SK-N-SH (cell line): ENCODE measurements around the gene CCDC177. TPM values are rescaled to one million over a fixed set of nuclear protein-coding genes. Genes with fewer than 3 reads are reported as not detected.

Experiments
- CTCF ChIA-PET: fragments of 300-600, 350-600 bp; formaldehyde crosslinking; extraction: SDS; loops from one replicate; lab custom pipeline; 2021; lab: Yijun Ruan, JAX
- POLR2A ChIA-PET: fragments of 350-600 bp; sonication (Branson Sonifier 250); formaldehyde crosslinking; extraction: SDS; loops from one replicate; lab custom pipeline; 2020; ENCODE audit warnings: antibody characterized with exemption, inconsistent platforms; lab: Yijun Ruan, JAX
- DNase-seq: peaks from one replicate; pipeline ENCODE4 v3.0.0; 2012
- H2AFZ ChIP-seq: fragments of 200-600 bp; sonication (generic); 2 replicates; pipeline ENCODE4 v1.8.1; 2016; ENCODE audit warnings: antibody characterized with exemption, mild to moderate bottlenecking, low read depth
- H3F3A ChIP-seq: fragments of 200-600 bp; sonication (generic); replicated peaks from 2 replicates; pipeline ENCODE3; 2016; ENCODE audit warnings: antibody characterized with exemption, mild to moderate bottlenecking; ENCODE audit not compliant: insufficient read depth
- H3K27ac ChIP-seq, 2 experiments: fragments of 200-500 bp in 1 of 2; fragments of 200-600 bp in 1 of 2; sonication (Bioruptor generic) in 1 of 2; sonication (generic), shearing (Covaris generic) in 1 of 2; 2 replicates each; pipeline versions ENCODE4 v1.5.1 to v1.6.1; 2014 to 2016; ENCODE audit warnings: low read depth in 2 of 2, inconsistent platforms in 1 of 2, low read length in 1 of 2, mild to moderate bottlenecking in 1 of 2, mixed read lengths in 1 of 2
- H3K27me3 ChIP-seq: fragments of 200-600 bp; sonication (generic), shearing (Covaris generic); 2 replicates; pipeline ENCODE4 v1.6.1; 2016; ENCODE audit warnings: mixed run types; ENCODE audit not compliant: insufficient read depth
- H3K36me3 ChIP-seq, 2 experiments: fragments of 200-500 bp in 1 of 2; fragments of 200-600 bp in 1 of 2; sonication (Bioruptor generic) in 1 of 2; sonication (generic) in 1 of 2; replicated peaks in 1 of 2; 2 replicates each; pipeline versions ENCODE3 to v1.5.1; 2014 to 2016; ENCODE audit warnings: low read length in 1 of 2, mild to moderate bottlenecking in 1 of 2; ENCODE audit not compliant: insufficient read depth in 2 of 2, control insufficient read depth in 1 of 2
- H3K4me1 ChIP-seq, 2 experiments: fragments of 200-500 bp in 1 of 2; fragments of 200-600 bp in 1 of 2; sonication (Bioruptor generic) in 1 of 2; sonication (generic), shearing (Covaris generic) in 1 of 2; 2 replicates each; pipeline versions ENCODE4 v1.5.1 to v1.6.1; 2014 to 2016; ENCODE audit warnings: low read depth in 1 of 2, low read length in 1 of 2, mixed run types in 1 of 2; ENCODE audit not compliant: insufficient read depth in 2 of 2, control insufficient read depth in 1 of 2
- H3K4me2 ChIP-seq: fragments of 200-600 bp; sonication (generic), shearing (Covaris generic); 2 replicates; pipeline ENCODE4 v1.6.1; 2017; ENCODE audit warnings: mixed run types
- H3K4me3 ChIP-seq, 2 experiments: fragments of 200-500 bp in 1 of 2; fragments of 200-600 bp in 1 of 2; sonication (Bioruptor generic) in 1 of 2; sonication (generic), shearing (Covaris generic) in 1 of 2; 2 replicates each; pipeline versions ENCODE4 v1.5.1 to v1.8.1; 2014 to 2016; ENCODE audit warnings: low read depth in 2 of 2, inconsistent platforms in 1 of 2, low read length in 1 of 2, mild to moderate bottlenecking in 1 of 2, mixed read lengths in 1 of 2, moderate library complexity in 1 of 2
- H3K79me2 ChIP-seq: fragments of 200-600 bp; sonication (generic); 2 replicates; pipeline ENCODE4 v1.8.1; 2017; ENCODE audit warnings: mild to moderate bottlenecking; ENCODE audit not compliant: insufficient read depth
- H3K9ac ChIP-seq: fragments of 200-600 bp; sonication (generic); 2 replicates; pipeline ENCODE4 v1.6.1; 2017; ENCODE audit warnings: mixed run types
- H3K9me2 ChIP-seq: fragments of 200-600 bp; sonication (generic); 2 replicates; pipeline ENCODE4 v1.6.1; 2017; ENCODE audit warnings: mixed run types
- H3K9me3 ChIP-seq: fragments of 200-600 bp; sonication (generic); 2 replicates; pipeline ENCODE4 v1.6.1; 2017; ENCODE audit warnings: mixed run types, mild to moderate bottlenecking, moderate library complexity
- H4K20me1 ChIP-seq: fragments of 200-600 bp; sonication (generic); 2 replicates; pipeline ENCODE4 v1.6.1; 2017; ENCODE audit warnings: mild to moderate bottlenecking, mixed run types; ENCODE audit not compliant: insufficient read depth
- CHD2 ChIP-seq: fragments of 150-350 bp; IDR thresholded peaks from 2 replicates; pipeline ENCODE4 v1.6.1; 2018; ENCODE audit warnings: low read length; ENCODE audit not compliant: partially characterized antibody
- FOSL2 ChIP-seq: IDR thresholded peaks from 2 replicates; pipeline ENCODE4 v1.4.0; 2012; ENCODE audit warnings: low read depth, mild to moderate bottlenecking, moderate library complexity, borderline replicate concordance
- JUND ChIP-seq: IDR thresholded peaks from 2 replicates; pipeline ENCODE4 v1.4.0; 2012
- YY1 ChIP-seq: IDR thresholded peaks from 2 replicates; pipeline ENCODE4 v1.4.0; 2012; ENCODE audit warnings: low read depth, mild to moderate bottlenecking
- WGBS: methylation state at CpG from one replicate; pipeline ENCODE4 v1.1.6; 2017; ENCODE audit warnings: low lambda C conversion rate; 5-methylcytosine and 5-hydroxymethylcytosine counted together
- polyA plus RNA-seq, 3 experiments: library from polyadenylated mRNA; depleted of rRNA; stranded (reverse); fragments of >200 nt; gene quantifications; 2 replicates each; pipeline ENCODE4 v1.2.3, GENCODE V29; 2012
- TF ChIP-seq, protein P1 (sequence below): fragments of 200-600 bp; sonication (generic); IDR thresholded peaks from 2 replicates; pipeline ENCODE4 v1.6.1; 2017; ENCODE audit warnings: antibody characterized with exemption, mild to moderate bottlenecking, moderate library complexity
- TF ChIP-seq, protein P2 (sequence below): IDR thresholded peaks from 2 replicates; pipeline ENCODE4 v1.6.1; 2012; ENCODE audit warnings: mild to moderate bottlenecking, low read depth, low read length, moderate library complexity

CCDC177 gene
- polyA plus RNA-seq, 1 of the 3 experiments (the other 2 are of a cell fraction): not detected

DNA sequence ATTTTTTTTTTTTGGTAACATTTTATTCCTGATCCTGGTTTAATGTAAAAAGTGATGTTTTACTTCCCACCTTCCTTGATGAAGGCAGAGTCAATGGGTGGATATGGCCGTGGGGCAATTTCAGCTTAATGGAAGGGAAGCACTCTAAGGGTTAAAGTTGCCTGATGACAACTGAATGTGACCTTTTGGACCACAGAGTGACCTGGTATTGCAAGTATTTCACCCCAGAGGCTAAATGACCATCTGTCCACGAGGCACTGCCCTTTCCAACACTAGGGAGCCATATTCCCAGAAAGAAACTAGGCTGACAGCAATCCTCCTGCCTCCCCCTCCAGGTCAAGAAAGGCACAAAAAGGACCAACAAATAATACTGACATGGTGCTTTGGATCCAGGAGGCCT, 4.8 kb downstream of the CCDC177 start (continued):
- TF ChIP-seq JUND (no peak), YY1 (no peak)
- TF ChIP-seq, protein P1, sequence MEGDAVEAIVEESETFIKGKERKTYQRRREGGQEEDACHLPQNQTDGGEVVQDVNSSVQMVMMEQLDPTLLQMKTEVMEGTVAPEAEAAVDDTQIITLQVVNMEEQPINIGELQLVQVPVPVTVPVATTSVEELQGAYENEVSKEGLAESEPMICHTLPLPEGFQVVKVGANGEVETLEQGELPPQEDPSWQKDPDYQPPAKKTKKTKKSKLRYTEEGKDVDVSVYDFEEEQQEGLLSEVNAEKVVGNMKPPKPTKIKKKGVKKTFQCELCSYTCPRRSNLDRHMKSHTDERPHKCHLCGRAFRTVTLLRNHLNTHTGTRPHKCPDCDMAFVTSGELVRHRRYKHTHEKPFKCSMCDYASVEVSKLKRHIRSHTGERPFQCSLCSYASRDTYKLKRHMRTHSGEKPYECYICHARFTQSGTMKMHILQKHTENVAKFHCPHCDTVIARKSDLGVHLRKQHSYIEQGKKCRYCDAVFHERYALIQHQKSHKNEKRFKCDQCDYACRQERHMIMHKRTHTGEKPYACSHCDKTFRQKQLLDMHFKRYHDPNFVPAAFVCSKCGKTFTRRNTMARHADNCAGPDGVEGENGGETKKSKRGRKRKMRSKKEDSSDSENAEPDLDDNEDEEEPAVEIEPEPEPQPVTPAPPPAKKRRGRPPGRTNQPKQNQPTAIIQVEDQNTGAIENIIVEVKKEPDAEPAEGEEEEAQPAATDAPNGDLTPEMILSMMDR: no peak

DNA sequence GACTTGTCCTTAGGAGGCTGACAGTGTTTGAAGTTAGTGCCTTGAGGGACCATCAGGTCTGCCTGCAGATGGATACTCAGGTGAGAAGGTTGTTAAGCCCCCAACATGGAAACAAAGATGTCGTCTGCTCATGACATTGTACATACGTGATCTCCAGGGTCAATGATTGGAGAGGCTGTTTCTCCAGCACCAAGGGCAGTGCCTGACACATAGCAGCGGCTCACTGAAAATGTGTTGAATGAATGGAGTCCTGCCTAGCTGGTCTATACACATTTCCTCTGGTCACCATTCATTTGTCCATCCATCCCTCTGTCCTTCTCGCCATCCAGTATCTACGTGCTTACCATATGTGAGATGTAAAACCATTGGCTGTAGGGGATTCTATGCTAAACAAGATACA, 7.1 kb downstream of the CCDC177 start:
- Histone ChIP-seq H2AFZ (no peak overlapping the region), H3K79me2 (no peaks in the 10 kb centered on the region), H3K4me2 (no peak overlapping the region), H3K4me1 (no peaks in the 10 kb centered on the region; a peak in 1 of 4 replicates), H3K9ac (no peak overlapping the region), H4K20me1 (no peaks in the 10 kb centered on the region), H3K36me3 (no peaks in the 10 kb centered on the region), H3K27ac (no peak overlapping the region), H3K9me2 (no peaks in the 10 kb centered on the region), H3F3A (no peaks in the 10 kb centered on the region), H3K27me3 (peaks cover 49% of the 10 kb centered on the region), H3K4me3 (no peak overlapping the region), H3K9me3 (no peaks in the 10 kb centered on the region)
- DNase-seq: no peak
- CTCF ChIA-PET: interaction anchor here (1.1 to 1.6 kb wide), 3 partner anchors 19 to 159 kb away, joined by 3 to 4 read pairs (median 3); no protein-coding TSS in a partner anchor
- POLR2A ChIA-PET: no interaction called here
- no peak for TF ChIP-seq CHD2
- TF ChIP-seq, protein P2, sequence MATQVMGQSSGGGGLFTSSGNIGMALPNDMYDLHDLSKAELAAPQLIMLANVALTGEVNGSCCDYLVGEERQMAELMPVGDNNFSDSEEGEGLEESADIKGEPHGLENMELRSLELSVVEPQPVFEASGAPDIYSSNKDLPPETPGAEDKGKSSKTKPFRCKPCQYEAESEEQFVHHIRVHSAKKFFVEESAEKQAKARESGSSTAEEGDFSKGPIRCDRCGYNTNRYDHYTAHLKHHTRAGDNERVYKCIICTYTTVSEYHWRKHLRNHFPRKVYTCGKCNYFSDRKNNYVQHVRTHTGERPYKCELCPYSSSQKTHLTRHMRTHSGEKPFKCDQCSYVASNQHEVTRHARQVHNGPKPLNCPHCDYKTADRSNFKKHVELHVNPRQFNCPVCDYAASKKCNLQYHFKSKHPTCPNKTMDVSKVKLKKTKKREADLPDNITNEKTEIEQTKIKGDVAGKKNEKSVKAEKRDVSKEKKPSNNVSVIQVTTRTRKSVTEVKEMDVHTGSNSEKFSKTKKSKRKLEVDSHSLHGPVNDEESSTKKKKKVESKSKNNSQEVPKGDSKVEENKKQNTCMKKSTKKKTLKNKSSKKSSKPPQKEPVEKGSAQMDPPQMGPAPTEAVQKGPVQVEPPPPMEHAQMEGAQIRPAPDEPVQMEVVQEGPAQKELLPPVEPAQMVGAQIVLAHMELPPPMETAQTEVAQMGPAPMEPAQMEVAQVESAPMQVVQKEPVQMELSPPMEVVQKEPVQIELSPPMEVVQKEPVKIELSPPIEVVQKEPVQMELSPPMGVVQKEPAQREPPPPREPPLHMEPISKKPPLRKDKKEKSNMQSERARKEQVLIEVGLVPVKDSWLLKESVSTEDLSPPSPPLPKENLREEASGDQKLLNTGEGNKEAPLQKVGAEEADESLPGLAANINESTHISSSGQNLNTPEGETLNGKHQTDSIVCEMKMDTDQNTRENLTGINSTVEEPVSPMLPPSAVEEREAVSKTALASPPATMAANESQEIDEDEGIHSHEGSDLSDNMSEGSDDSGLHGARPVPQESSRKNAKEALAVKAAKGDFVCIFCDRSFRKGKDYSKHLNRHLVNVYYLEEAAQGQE: peak; percentile 70; the same call in 1 of the 2 replicates
- WGBS: 47% methylated on average over 5 of the region's 5 CpGs

DNA sequence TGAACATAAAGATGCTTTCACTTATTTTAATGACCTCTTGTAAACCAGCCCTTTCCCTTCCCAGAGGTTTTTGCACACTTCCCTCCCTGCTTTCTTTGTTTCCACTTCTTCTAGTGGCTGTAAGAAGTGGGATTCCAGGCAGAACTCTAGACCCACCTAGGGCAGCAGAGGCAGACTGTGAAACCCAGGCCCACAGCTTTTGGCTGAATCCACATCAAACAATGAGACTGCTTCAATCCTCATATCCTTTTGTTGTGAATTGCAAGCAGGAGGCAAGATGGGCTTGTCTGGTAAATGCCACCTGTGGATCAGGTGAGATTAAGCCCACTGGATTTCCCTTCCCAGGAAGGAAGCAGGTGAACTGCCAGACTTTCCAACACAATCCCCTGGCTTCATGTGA, 12.8 kb downstream of the CCDC177 start:
- ChIA-PET POLR2A (no interaction called here), CTCF (interaction anchor here (1.7 to 15.9 kb wide), 5 partner anchors 11 to 26 kb away, joined by 6 to 178 read pairs (median 16); partner anchors contain the start of gene CCDC177)
- peaks cover 0 to 12% of the 10 kb centered on the region in 2 experiments; a peak in 1 of 4 replicates for H3K4me1 ChIP-seq
- H3K4me2 ChIP-seq: no peak overlapping the region
- H3K9me3 ChIP-seq: no peaks in the 10 kb centered on the region
- no peaks in the 10 kb centered on the region for H3K9me2 ChIP-seq
- no peak overlapping the region for H2AFZ ChIP-seq
- H3K9ac ChIP-seq: no peak overlapping the region
- H3K27me3 ChIP-seq: peaks cover 37% of the 10 kb centered on the region; the same call in 1 of the 2 replicates
- no peak for TF ChIP-seq FOSL2
- no peaks in the 10 kb centered on the region for H3F3A ChIP-seq
- H3K79me2 ChIP-seq: no peaks in the 10 kb centered on the region
- H4K20me1 ChIP-seq: no peaks in the 10 kb centered on the region
- H3K36me3 ChIP-seq: no peaks in the 10 kb centered on the region
- no peak overlapping the region for H3K27ac ChIP-seq
- DNase-seq: no peak
- H3K4me3 ChIP-seq: no peak overlapping the region
